HG03520 (cell line): ENCODE data around the gene OGFR.

Experiments used
- ATAC-seq: cut with Tn5 transposase; IDR thresholded peaks from one replicate; pipeline ENCODE4 v1.9.1; 2021; ENCODE audit warnings: mild to moderate bottlenecking, moderate library complexity; ENCODE audit not compliant: unreplicated experiment

The OGFR gene

DNA sequence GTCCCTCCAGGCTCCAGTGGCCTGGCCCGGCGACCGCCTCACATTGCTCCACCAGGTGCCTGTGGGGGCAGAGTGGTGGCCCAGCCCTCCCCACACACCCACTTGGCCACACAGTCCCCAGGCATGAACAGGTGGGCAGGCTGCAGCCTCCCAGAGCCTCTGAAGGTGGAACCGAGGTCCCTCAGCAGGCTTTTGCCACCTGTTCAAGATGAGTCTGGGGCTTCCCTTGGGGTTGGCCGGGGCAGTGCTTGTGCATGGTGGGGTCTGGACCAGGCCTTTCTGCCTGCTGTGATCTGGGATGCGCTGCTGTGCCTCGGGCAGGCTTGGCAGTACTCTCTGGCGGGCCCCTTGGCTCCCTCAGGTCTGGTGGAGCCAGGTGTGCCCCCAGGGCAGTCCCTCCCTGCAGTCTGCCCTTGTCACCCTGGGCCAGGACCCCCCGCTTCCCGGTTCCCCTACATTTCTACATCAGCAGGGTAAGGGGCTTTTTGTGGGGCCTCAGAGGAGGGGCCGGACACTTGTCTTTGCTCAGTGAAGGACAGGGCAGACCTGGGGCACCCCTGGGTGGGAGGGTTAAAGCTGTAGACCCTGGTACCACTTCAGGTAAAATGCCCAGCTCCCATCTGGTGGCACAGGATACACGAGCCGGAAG is 9.5 kb downstream of the OGFR start:
- ATAC-seq: no peak

DNA sequence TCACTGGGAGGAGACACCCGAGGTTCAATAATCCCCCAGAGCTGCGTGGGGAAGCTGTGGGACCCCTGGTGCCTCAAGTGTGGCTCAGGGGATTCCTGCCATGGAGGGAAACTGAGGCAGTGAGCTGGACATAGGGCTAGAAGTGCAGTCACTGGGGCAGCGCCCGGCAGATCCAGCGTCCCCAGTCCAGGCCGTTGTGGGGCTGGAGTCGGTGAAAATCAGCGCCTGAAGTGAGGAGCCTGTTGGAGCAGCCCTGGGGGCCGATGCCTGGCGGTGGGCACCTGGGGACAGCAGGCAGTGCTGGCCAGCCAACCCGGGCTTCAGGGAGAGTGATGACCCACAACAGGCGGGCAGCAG is 10.1 kb downstream of the OGFR start:
- no peak for ATAC-seq

DNA sequence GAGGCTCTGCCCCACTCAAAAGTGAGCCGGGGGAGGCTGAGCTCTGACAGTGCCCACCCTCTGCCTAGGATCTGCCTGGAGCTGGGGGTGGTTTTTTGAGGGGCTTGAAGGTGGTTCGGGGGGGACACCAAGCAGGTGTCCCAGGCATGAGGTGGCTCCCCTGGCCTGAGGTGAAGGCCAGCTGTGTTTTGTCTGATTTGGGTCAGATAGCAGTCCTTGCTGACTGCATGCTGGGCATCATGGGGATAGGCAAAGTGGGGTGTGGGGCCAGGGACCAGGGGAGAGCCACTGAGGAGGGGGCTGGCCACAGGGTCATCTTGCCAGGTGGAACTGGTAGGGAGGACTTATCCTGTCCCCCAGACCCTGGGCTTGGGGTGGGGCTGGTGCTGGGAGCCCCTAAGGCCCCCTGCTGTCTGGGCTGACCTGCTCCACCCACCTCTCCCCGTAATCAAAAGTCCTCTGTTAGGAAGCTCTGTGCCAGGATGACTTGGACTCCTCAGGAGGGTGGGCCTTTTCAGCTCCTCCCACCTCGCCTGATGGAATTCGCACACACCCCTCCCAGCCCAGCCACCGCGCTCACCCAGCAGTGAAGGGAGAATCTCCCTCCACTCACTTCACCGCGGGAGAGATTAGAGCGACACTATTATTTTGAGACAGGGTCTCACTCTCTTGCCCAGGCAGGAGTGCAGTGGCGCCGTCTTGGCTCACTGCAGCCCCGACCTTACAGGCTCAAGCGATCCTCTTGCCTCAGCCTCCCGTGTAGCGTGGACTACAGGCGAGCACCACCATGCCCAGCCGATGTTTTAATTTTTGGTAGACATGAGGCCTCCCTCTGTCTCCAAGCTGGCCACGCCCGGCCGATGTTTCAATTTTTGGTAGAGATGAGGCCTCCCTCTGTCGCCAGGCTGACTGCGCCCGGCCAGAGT is 10.7 kb downstream of the OGFR start:
- no peak for ATAC-seq

DNA sequence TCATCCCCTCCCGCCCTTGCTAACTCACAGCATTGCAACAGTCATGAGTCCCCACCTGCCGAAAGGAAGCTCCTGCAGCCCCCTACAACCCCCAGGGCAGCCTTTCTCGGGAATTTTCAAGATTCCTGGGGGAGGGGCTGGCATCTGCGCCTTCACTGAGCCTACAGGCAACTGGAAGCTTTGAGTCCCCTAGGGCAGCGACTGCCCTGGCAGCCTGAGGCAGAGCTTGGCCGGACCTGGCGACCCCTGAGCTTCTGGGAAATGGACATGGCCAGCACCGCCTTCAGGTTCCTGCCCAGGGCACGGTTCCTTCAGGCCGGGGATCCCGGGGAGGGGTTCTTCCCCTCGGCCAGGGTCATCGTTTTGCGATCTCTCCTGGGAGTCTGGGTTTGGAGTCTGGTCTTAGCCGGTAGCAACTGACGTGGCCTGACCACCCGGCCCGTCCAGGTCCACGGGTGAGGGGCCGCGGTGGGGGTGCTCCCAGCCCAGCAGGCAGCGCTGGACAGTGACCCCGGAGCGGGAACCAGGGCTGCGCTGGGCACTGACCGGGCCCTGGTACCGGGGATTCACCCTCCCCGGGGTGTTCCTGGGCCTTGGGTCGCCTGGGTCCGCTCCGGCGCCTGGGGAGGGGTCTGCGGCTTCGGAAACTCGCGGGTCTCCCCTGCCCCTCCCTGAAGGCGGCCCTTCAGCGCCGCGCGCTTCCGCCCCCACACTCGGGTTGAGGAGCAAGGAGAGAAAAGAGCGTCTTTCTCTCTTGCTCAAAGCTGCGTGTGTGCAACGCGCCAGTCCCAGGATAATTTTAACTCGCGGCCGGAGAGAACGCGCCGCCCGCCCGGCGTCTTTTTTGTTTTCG is 11.6 kb downstream of the OGFR start:
- ATAC-seq: no peak

DNA sequence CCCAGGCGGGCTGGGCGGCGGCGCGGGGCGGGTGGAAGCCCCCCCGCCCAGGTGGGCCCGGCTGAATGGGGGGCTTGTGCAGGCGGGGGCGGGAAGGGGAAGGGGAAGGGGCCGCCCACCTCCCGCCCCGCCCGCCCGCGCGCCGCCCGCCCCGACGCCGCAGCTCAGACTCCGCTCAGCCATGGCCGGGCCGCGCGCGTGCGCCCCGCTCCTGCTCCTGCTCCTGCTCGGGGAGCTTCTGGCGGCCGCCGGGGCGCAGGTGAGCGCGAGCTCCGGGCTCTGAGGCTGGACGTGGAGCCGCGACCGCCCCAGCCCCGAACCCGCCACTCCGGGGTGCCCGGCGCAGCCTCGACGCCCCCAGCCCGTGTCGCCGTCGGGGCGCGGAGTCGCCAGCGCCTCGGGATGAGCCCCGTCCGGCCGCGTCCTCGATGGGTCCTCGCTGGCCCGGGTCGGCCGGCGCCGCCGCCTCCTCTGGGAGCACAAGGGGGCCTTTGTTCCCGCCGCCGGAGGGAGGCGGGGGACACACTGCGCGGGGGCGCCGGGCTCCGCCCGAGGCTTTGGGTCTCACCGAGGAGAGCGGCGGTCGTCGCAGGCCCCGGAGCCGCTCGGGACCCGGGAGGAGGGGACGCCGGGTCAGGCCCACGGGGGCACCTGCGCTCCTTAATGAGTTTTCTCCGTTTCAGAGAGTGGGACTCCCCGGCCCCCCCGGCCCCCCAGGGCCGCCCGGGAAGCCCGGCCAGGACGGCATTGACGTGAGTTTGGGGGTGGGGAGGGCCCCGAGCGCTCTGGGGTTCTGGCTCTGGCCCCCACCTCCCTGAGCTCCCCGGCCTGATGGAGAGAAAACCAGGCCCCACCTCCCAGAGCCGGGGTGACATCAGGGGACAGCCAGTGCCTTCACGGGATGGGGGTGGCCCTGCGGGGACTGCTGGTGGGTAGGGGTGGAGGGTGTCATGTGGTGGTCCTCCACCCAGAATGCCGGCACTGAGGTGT is 12.5 kb downstream of the OGFR start, which contains the start of gene COL9A3:
Gene COL9A3, plus strand, starts transcription at position 167 of the 990 bp plus-strand sequence. Its CDS starts 15 bp downstream, at position 182.
- ATAC-seq: no peak

DNA sequence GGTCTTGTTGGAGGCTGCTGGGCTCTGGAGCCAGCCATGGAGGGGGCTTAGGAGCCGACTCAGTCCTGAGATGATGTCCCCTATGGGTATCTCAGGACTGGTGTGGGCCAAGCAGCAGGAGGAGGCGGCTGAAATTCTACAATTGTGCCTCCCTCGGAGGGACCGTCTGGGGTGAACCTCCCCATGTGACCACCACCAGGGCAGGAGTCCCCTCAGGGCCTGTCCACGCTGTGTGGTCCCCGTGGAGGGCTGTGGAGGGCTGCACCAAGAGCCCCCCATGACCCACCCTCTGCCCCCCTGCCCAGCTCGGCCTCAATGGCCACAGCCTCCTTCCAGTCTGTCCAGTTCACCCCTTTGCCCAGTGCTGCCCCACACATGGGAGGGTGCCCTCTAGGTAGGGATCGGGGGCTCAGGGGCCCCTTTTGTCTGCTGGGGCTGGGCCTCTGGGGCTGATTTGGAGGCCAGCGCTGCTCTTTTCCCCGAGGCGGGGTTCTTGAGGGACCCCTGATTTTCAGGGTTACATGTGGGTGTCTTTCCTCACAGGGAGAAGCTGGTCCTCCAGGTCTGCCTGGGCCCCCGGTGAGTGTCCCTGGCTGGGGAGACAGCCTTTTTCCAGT is 13.4 kb downstream of the OGFR start:
- no peak for ATAC-seq

DNA sequence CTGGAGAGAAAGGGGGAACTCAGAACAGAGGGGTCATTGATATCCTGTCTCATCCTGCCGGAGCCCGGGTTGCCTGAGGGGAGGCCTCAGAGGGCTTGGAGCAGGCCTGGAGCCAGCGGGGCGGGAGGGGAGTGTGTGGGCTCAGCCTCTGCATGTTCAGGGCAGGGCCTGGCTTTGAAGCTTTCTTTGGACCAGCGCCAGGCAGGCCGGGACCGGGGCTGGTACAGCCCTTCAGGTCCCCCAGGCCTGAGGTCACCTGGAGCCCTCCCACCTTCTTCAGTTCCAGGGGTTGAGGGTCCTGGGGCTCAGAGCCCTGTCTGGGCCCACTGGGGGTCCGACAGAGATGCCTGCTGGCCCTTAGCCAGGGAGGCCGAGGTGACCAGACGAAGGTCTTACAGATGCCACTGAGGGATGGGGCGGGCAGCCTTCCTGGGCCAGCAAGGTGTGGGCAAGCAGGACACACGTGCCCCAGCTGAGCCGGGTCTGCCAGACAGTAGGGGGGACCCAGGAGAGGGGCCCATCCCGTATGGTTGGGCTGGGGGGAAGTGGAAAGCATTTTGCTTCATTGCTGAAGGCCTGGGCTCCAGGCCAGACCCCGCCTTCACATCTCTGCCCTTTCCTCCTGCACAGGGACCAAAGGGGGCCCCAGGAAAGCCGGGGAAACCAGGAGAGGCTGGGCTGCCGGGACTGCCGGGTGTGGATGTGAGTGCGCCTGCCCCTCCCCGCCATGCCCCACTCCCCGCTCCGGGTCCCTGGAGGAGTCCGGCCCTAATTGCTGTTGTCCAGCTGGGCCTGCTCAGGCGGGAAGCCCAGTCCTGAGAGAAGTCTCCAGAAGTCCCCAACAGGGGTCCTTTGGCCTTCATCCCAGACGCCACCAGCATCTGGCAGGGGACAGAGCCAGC is 14.2 kb downstream of the OGFR start:
- no peak for ATAC-seq

DNA sequence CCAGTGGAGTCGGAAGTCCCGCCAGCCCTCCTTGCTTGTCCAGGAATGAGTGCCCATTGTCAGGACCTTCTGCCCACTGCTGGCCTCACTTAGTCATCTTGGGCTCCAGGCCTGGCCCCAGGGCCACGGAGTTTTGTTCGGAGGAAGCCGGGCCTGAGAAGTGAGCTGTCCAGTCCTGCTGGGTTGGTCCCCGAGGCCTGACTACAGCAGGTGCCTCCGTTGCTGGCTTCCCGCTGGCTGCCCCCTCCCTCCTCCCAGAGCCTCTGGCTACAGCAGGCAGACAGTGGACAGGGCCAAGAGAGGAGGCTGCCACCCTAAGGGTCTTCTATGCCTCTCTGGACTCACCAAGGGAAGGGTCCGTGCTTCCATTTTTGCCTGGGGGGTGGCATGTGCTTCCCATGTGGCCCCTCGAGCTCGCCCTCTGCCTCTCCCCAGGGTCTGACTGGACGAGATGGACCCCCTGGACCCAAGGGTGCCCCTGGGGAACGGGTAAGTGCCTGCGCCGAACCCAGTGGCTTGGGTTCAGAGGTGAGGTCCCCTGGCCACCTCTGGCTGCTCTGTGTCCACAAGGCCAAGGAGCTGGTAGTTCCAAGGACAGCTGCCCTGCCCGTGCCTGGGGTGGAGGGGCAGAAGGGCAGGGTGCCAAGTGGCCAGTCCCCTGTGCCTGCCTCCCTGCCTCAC is 15.0 kb downstream of the OGFR start:
- ATAC-seq: no peak

DNA sequence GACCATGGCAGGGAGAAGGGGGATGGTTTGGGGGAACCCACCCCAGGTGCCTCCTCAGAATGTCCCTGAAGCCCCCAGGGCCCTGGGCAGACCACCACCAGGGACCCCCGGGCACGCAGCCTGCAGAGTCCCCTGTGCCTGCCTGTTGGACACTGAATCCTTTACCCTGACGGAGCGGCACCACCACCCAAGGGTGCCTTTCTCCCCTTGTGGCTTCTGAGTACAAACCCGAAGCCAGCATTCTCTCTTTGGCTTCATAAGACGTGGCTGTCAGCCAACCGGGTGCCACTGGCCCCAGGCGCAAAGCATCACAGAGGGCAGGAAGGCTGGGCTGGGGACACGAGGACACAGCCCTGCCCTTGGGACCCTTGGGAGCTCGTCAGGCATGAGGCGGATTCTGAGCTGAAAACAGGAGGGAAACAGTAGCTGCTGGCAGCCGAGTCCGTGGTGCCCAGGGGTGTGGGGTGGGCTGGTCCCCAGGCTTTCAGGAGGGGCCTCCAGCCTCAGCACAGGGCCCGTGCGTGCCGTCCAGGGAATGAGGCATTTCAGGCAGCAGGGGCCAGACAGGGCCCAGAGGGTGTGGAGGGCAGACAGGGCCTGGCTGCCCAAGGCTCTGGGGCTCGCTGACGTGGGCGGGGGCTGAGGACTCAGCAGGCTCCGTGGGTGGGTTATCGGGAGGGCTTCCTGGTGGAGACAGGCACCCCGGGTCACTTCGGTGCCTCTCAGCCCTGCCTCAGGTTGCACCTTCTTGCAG is 15.8 kb downstream of the OGFR start:
- ATAC-seq: no peak

DNA sequence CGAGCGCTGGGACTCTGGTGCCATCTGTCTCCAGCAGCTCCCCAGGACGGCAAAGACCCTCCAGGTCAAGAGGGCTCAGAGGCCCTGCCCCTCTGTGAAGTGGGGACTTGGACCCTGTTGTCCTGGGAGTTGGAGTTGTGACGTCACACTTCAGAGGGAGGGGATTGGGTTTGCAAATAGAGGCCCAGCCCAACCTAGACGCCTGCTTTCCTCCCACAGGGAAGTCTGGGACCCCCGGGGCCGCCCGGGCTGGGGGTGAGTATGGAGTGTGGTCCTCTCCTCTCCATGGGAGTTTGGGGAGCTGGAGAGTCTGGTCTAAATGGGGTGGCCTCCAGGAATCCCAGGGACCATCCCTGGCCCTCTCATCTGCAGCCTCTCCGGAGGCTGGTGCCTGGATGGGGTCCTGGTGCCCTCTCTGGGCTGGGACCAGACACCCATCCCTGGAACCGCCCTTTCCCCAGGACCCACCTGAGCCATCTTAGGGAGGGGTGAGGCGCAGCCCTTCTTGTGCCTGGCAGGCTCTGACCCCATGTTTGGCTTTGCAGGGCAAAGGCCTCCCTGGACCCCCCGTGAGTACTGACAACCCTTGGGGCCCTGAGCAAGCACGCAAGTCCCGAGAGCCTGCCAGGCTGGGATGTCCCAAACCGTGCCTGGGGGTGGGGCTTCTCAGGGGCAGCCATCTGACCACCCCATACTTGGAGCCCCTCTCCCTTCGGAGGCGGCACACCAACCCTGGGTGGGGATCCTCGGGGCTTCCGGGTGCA is 16.5 kb downstream of the OGFR start:
- no peak for ATAC-seq

DNA sequence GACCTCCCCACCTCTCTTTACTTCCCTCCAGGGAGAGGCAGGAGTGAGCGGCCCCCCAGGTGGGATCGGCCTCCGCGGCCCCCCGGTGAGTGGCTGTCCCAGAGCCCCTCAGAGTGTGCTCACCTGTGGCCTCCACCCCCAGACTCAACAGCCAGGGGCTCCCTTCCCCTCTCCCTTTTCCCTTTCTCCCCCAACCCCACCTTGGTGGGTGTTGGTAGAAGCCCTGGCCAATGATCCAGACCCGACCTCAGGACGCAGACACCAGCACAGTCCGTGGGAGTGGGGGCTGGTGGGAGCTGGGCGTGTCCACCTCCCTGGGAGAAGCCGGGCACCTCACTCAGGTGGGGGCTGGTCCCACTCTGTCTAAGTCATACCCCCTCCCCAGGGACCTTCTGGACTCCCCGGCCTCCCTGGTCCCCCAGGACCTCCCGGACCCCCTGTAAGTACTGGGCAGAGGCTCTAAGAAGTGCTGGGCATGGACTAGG is 17.1 kb downstream of the OGFR start:
- no peak for ATAC-seq

DNA sequence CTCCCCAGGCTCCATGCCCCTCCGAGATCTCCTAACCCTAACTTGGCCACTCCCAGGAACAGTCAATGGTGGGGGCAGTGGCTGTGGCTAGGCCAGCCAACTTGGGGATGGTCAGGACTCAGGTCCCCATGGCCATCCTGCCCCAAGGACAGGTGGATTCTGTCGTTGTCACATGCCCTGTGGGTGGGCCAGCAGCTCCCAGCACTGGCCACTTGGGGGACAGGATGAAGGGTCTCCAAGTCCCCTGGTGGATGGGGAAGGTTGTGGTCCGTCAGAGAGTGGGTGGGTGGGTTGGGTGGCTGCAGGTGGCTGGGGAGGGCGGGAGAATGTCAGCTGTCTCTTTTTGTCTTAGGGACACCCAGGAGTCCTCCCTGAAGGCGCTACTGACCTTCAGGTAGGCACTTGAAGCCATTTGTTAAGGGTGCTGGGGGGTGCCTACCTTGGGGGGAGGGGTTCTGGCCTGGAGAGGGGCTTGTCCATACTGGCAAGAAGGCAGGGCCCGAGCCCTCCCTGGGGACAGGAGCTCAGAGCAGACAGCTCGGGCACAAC is 17.7 kb downstream of the OGFR start:
- no peak for ATAC-seq

DNA sequence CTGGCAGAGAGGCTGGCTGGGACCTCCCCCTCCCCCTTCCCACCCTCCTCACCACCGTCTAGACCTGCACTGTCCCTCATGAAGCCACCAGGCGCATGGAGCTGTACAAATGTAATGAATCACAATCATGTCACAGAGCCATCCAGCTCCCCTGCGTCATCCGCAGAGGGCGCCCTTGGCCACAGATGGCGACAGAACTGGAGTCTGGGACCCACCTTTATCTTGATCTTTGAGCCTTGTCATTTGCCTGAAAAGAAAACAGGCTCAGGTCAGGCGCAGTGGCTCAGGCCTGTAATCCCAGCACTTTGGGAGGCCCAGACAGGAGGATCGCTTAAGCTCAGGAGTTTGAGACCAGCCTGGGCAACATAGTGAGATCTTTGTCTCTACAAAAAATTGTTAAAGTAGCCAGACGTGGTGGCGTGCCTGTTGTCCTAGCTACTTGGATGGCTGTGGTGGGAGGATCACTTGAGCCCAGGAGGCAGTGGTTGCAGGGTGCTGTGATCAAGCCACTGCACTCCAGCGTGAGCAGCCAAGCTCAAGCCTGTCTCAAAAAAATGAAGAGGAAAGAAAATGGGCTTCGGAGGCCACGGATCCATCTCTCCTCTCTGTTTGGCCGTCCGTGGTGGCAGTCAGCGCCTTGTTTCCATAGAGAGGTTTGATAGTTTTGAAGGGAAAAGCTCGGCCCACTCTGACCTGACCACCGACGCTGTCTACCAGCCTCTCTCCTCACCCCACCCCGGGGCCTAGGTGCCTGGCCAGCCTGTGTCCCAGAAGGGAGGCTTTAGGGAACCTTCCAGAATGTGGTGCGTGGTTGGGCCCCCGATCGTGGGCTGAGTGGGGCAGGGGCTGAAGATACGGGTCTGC is 18.4 kb downstream of the OGFR start:
- no peak for ATAC-seq

DNA sequence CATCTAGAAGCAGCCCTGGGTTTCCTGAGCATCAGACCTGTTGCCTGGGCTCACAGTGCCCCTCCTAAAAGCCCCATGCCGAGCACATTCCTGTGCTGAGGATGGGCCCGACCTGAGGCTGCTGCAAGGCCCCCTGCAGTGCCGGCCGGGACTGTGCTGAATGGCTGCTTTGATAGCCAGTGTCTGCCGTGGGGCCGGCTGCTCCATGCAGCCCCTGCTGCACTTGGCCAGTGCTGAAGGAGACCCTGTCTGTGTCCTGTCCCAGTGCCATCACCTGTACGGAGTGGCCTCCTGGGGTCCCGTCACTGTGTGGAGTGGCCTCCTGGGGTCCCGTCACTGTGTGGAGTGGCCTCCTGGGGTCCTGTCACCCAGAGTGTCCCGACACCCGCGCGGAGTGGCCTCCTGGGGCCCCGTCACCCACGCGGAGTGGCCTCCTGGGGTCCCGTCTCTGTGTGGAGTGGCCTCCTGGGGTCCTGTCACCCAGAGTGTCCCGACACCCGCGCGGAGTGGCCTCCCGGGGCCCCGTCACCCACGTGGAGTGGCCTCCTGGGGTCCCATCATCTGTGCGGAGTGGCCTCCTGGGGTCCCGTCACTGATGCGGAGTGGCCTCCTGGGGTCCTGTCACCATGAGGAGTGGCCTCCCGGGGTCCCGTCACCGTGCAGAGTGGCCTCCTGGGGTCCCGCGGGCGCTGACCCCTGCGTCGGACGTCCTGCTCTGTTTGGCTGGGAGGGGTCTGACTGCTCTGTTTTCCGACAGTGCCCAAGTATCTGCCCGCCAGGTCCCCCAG is 19.2 kb downstream of the OGFR start:
- ATAC-seq: no peak
